ENCODE data around the gene LRRFIP2. TPM values are rescaled to one million over a fixed set of nuclear protein-coding genes. Genes with fewer than 3 reads are reported as not detected.

The LRRFIP2 gene
- total and polyA plus RNA-seq, 11 donors: 67.7 to 161 (median 112) TPM

- DNase-seq (no peak), ATAC-seq (no peak)
- no peak overlapping the region for H3K4me3 ChIP-seq
- H3K36me3 ChIP-seq: peaks cover 0 to 5% (median 3%) of the 10 kb centered on the region in 9 donors
- 44 to 48% (median 46%) methylated on average over 1 of the region's 1 CpG for WGBS, 4 donors
- peaks cover 0 to 58% (median 16%) of the 10 kb centered on the region in 12 donors for H3K4me1 ChIP-seq
- H3K27me3 ChIP-seq: no peaks in the 10 kb centered on the region
- no peaks in the 10 kb centered on the region for H3K9me3 ChIP-seq
- H3K27ac ChIP-seq: no peak overlapping the region
- TF ChIP-seq CTCF (IDR thresholded peaks at IDR 0.05) (no peak), POLR2A (IDR thresholded peaks at IDR 0.05) (no peak)
- intact Hi-C loops (cut with DNase I): loop anchor here in 1 of 10 donors (5.0 kb wide), 1 partner anchor 35 kb away; the partner anchor contains the start of gene LRRFIP2
Observed at GRCh38 chr3:37137516-37137915, 36.9 kb downstream of the LRRFIP2 start.

GRCh38 chr3:37136067-37136466 lies 38.3 kb downstream of the LRRFIP2 start:
- Histone ChIP-seq H3K27ac (peak overlapping the region in 1 of 12 donors; percentile 40), H3K4me1 (peaks cover 2 to 58% (median 24%) of the 10 kb centered on the region in 12 donors), H3K9me3 (no peaks in the 10 kb centered on the region), H3K4me3 (no peak overlapping the region), H3K27me3 (no peaks in the 10 kb centered on the region), H3K36me3 (no peaks in the 10 kb centered on the region)
- TF ChIP-seq CTCF (IDR thresholded peaks at IDR 0.05) (no peak), POLR2A (IDR thresholded peaks at IDR 0.05) (no peak)
- DNase-seq: no peak
- intact Hi-C loops (cut with DNase I): loop anchor here in 1 of 10 donors (5.0 kb wide), 1 partner anchor 36 kb away; the partner anchor contains the start of gene LRRFIP2
- WGBS, 4 donors: 96 to 99% (median 98%) methylated on average over 2 of the region's 2 CpGs
- ATAC-seq: no peak

GRCh38 chr3:37135561-37135960 lies 38.8 kb downstream of the LRRFIP2 start:
- intact Hi-C loops (cut with DNase I): loop anchor here in 1 of 10 donors (5.0 kb wide), 1 partner anchor 37 kb away; the partner anchor contains the start of gene LRRFIP2
- H3K27ac ChIP-seq: peak overlapping the region in 1 of 12 donors; percentile 40
- H3K9me3 ChIP-seq: no peaks in the 10 kb centered on the region
- H3K4me1 ChIP-seq: peaks cover 2 to 58% (median 29%) of the 10 kb centered on the region in 12 donors
- no peak for ATAC-seq
- H3K27me3 ChIP-seq: no peaks in the 10 kb centered on the region
- DNase-seq: no peak
- no peak for TF ChIP-seq CTCF (IDR thresholded peaks at IDR 0.05)
- TF ChIP-seq POLR2A (IDR thresholded peaks at IDR 0.05): no peak
- no peak overlapping the region for H3K4me3 ChIP-seq
- WGBS, 4 donors: 80 to 94% (median 90%) methylated on average over 1 of the region's 1 CpG
- no peaks in the 10 kb centered on the region for H3K36me3 ChIP-seq

GRCh38 chr3:37132334-37132733 lies 42.0 kb downstream of the LRRFIP2 start:
- no peak for DNase-seq
- intact Hi-C loops (cut with DNase I): no loop called here
- Histone ChIP-seq H3K27me3 (no peaks in the 10 kb centered on the region), H3K36me3 (peaks cover 0 to 1% (median 0%) of the 10 kb centered on the region in 9 donors), H3K9me3 (no peaks in the 10 kb centered on the region), H3K4me1 (peaks cover 2 to 63% (median 22%) of the 10 kb centered on the region in 12 donors), H3K4me3 (no peak overlapping the region), H3K27ac (peak overlapping the region in 2 of 12 donors; percentile 5 to 31)
- WGBS, 4 donors: 94 to 98% (median 96%) methylated on average over 1 of the region's 1 CpG
- no peak for ATAC-seq
- TF ChIP-seq CTCF (IDR thresholded peaks at IDR 0.05): no peak
- no peak for TF ChIP-seq POLR2A (IDR thresholded peaks at IDR 0.05)

Measured in heart left ventricle (tissue), 16 donors.